Activated naive CD8-positive, alpha-beta T cell treated with anti-CD3 and anti-CD28 coated beads, Interleukin-2, amount 10 ng/mL, durations not matched to agents 7 days and 5 days (primary cell): ENCODE data around the gene NIT1. TPM values are rescaled to one million over a fixed set of nuclear protein-coding genes. Genes with fewer than 3 reads are reported as not detected.

Experiments used
- ATAC-seq: fragments of 150-1000 bp; cut with Tn5 transposase; one replicate; pipeline ENCODE4 v1.10.0; 2021; ENCODE audit warnings: low read depth, moderate library complexity
- POLR2A ChIA-PET: fragments of 350-600 bp; sonication (Branson Sonifier 250); formaldehyde crosslinking; loops from one replicate; lab custom pipeline; 2021; ENCODE audit warnings: antibody characterized with exemption; lab: Charles Lee
- DNase-seq: peaks from one replicate; pipeline ENCODE4 v3.0.0; 2021
- H3K27ac Mint-ChIP-seq: one replicate; pipeline ENCODE4 v1.8.0; 2022; ENCODE audit warnings: mild to moderate bottlenecking, mixed read lengths
- H3K27me3 Mint-ChIP-seq: one replicate; pipeline ENCODE4 v1.8.0; 2022; ENCODE audit warnings: mild to moderate bottlenecking, moderate library complexity, mixed read lengths
- H3K36me3 Mint-ChIP-seq: one replicate; pipeline ENCODE4 v1.8.0; 2021; ENCODE audit warnings: mild to moderate bottlenecking, mixed read lengths
- H3K4me1 Mint-ChIP-seq: one replicate; pipeline ENCODE4 v1.8.0; 2021; ENCODE audit warnings: mixed read lengths
- H3K4me3 Mint-ChIP-seq: one replicate; pipeline ENCODE4 v1.8.0; 2022; ENCODE audit warnings: mild to moderate bottlenecking, moderate library complexity, mixed read lengths
- H3K9me3 Mint-ChIP-seq: one replicate; pipeline ENCODE4 v1.8.0; 2021; ENCODE audit warnings: mixed read lengths
- total RNA-seq, 2 experiments: library from RNA; stranded (reverse); gene quantifications; one replicate each; pipeline ENCODE4 v1.2.3, GENCODE V29; 2021

NIT1 gene, protein sequence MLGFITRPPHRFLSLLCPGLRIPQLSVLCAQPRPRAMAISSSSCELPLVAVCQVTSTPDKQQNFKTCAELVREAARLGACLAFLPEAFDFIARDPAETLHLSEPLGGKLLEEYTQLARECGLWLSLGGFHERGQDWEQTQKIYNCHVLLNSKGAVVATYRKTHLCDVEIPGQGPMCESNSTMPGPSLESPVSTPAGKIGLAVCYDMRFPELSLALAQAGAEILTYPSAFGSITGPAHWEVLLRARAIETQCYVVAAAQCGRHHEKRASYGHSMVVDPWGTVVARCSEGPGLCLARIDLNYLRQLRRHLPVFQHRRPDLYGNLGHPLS
- total RNA-seq, result 10 to 100 TPM; 44.7 to 49.3 TPM

DNA sequence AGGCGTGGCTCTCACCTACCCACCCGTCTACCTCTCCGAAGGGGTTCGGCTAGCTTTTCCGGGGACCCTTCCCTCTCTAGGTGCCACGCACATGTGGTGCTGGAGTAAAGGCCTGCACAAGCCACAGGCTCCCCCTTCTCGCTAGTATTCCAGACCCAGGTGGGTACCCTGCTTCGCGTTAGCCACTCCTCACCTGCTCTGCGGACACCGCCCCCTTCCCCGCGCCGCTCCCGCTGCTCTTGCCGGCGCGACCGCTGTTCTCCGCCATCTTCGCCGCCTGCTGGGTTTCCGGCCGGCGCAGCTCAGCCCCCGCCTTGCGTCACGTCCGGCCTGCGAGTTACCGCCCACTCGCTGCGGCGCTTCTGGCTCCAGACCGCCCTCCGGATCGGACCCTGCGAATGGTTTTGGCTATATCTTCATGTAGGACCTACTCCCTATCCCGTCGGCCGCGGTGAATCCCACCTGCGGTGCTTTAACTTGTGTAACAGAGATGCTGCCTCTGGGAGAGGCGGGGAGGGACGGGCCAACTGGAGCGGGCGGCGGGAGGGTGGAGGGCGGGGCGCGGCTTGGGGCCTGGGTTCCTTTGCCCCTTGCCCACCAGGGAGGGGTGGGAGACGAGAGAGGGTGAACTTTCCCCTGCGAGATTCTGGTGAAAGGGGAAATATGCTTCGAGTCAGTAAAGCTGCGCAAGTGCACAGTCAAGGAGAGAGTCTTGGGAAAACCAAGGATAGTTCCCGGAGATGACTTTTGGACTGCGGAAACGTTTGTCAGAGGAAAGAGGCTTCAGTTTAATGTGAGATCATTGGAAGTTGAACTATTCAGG is at the start of gene NIT1, which contains the start of gene PFDN2:
Gene NIT1, plus strand, starts transcription at position 347 of the 823 bp plus-strand sequence. Its CDS starts 72 bp downstream, at position 419.
Gene PFDN2, minus strand, starts transcription at position 279 of the 823 bp plus-strand sequence. Its CDS starts 11 bp downstream, at position 268.
- peak; percentile 80 for ATAC-seq
- Mint-ChIP-seq H3K9me3 (no peaks in the 10 kb centered on the region), H3K36me3 (peaks cover 19% of the 10 kb centered on the region), H3K27me3 (no peaks in the 10 kb centered on the region), H3K4me3 (peak within 1 kb of the TSS; percentile 94), H3K27ac (peak within 1 kb of the TSS; percentile 89), H3K4me1 (peaks cover 45% of the 10 kb centered on the region)
- DNase-seq, result peak; percentile 90
- POLR2A ChIA-PET, result interaction anchor here (0.6 to 2.5 kb wide), 21 partner anchors 10 to 407 kb away, joined by 3 to 16 read pairs (median 4); partner anchors contain the start of genes ARHGAP30, CD48, F11R and KLHDC9

DNA sequence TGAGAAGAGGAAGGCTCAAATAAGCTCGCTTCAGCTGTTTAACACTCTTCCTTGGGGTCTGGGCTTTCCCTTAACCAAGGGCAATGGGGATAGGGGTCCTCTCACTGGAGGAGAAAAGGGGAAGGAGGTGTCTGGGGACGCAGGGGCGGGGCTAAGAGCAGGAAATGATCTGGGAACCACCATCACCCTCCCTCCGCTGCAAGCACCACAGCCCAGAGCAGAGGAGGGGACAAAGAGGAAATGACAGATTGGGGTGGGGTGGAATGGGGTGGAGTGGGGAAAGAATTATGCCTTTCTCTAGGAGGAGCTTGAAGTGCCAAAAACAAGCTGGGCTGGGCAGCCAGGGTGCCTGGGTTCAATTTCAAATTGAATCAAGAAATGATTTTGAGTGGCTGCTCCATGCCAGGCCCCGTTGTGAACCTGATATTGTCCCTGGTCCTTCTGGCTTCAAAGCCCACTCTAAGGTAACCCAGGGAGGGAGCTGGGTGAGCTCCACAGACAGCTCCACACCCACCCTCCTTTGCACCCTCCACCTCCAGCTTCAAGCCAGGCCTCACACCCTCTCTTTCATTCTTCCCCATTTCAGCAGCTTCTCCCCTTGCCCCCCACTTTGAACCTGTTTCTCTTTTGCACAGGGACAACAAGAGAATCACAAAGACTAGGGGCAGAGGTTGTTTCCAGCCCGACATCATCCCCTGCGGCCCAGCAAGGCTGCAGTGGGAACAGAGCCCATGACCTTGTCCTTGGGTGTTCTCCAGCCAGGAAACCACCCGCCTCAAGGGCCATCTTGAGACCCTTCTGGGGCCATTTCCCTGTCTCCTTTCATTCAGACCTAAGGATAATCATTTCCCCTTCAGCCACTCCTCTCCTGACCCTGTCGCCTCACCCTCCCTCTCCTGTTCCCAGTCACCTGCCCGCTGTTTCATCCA is 49.3 kb upstream of the NIT1 start:
- H3K36me3 Mint-ChIP-seq, result peaks cover 37% of the 10 kb centered on the region
- POLR2A ChIA-PET, result interaction anchor here (0.5 to 7.7 kb wide), 25 partner anchors 7 to 358 kb away, joined by 3 to 159 read pairs (median 4); partner anchors contain the start of genes CD48, DEDD, F11R and KLHDC9
- peaks cover 52% of the 10 kb centered on the region for H3K4me1 Mint-ChIP-seq
- H3K9me3 Mint-ChIP-seq, result no peaks in the 10 kb centered on the region
- ATAC-seq (peak; percentile 73), DNase-seq (peak; percentile 80)
- H3K27me3 Mint-ChIP-seq, result no peaks in the 10 kb centered on the region
- H3K4me3 Mint-ChIP-seq, result peak overlapping the region; percentile 100
- peak overlapping the region; percentile 100 for H3K27ac Mint-ChIP-seq

DNA sequence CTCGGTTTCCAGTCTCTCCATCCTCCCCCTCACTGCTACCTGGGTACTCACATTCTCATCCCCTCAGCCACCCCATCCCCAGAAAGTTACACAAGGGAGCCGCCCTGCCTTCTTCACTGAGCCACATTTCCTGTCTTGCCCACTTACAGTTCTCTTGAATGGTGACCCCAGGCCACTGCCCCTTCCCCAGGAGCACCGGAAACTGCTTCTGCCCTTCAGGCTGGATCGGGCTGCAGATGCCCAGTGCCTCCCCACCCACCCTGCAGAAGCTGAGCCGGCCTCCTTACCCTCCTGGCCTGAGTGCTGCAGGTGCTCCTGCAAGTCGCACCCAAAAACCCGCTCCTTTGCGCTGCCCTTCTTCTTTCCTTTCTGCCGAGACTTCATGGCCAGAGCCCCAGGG is 48.7 kb upstream of the NIT1 start:
- H3K4me1 Mint-ChIP-seq, result peaks cover 50% of the 10 kb centered on the region
- no peak for DNase-seq
- peaks cover 34% of the 10 kb centered on the region for H3K36me3 Mint-ChIP-seq
- no peaks in the 10 kb centered on the region for H3K27me3 Mint-ChIP-seq
- H3K9me3 Mint-ChIP-seq, result no peaks in the 10 kb centered on the region
- H3K27ac Mint-ChIP-seq, result peak overlapping the region; percentile 100
- H3K4me3 Mint-ChIP-seq, result peak overlapping the region; percentile 100
- POLR2A ChIA-PET, result interaction anchor here (0.5 to 7.7 kb wide), 24 partner anchors 8 to 360 kb away, joined by 3 to 159 read pairs (median 5); partner anchors contain the start of genes DEDD, F11R, KLHDC9 and NIT1
- ATAC-seq, result peak; percentile 1

DNA sequence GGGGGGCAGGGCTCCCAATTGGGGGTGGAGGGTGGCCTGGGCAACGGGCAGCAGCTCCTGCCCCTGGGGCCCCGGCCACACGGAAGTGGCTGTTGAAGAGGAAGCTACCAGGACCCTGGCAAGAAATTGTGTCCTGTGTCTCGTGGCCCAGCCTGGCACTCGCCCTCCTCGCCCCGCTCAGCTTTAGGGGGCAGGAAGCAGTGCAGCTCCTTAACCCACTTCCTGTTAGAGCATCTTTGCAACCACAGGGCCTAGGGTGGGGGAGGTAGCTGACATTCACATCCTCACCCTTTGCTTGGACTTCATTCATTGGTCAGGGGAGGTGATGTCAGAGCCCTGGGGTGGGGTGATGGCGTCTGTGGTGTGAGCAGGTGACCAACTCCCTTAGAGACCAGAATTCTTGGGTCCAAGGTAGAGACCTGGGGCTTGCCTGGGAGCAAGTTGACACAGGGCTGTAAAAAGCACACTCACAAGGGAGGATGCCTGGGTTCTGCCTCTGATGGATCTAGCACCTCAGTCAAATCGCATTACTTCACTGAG is 48.1 kb upstream of the NIT1 start, which contains the start of gene ARHGAP30:
Gene ARHGAP30, minus strand, starts transcription at position 161 of the 540 bp plus-strand sequence. CDS start 267 bp downstream, outside the sequence.
- DNase-seq (peak; percentile 78), ATAC-seq (peak; percentile 79)
- Mint-ChIP-seq H3K27ac (peak within 1 kb of the TSS; percentile 100), H3K9me3 (no peaks in the 10 kb centered on the region), H3K27me3 (no peaks in the 10 kb centered on the region), H3K4me3 (peak within 1 kb of the TSS; percentile 100), H3K36me3 (peaks cover 29% of the 10 kb centered on the region), H3K4me1 (peaks cover 47% of the 10 kb centered on the region)
- POLR2A ChIA-PET, result interaction anchor here (0.5 to 7.7 kb wide), 26 partner anchors 9 to 362 kb away, joined by 3 to 159 read pairs (median 5); partner anchors contain the start of genes DEDD, F11R, KLHDC9 and NIT1

DNA sequence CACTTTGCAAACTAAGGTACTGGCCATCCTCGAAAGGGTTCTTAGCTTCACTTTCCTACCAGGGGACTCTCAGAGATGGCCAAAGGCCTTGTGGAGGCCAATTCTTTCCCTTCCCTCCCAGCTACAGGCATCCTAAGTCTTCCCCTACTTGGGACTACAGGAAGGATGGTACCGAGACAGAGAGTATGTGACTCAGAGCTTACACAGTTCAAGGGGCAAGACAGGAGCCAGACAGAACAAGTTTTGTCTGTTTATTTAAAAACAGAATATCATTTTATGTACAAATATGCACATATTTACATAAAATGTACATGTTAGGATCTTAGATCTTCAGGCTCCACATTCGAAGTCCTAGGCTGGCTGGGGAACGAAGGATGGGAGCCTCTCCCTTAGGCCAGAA is 47.1 kb upstream of the NIT1 start:
- peak overlapping the region; percentile 100 for H3K27ac Mint-ChIP-seq
- DNase-seq (no peak), ATAC-seq (no peak)
- POLR2A ChIA-PET, result interaction anchor here (0.5 to 7.7 kb wide), 14 partner anchors 9 to 71 kb away, joined by 3 to 159 read pairs (median 6); partner anchors contain the start of genes F11R, KLHDC9, NIT1 and PFDN2
- peak overlapping the region; percentile 100 for H3K4me3 Mint-ChIP-seq
- H3K9me3 Mint-ChIP-seq, result no peaks in the 10 kb centered on the region
- H3K4me1 Mint-ChIP-seq, result peaks cover 44% of the 10 kb centered on the region
- no peaks in the 10 kb centered on the region for H3K27me3 Mint-ChIP-seq
- peaks cover 29% of the 10 kb centered on the region for H3K36me3 Mint-ChIP-seq

DNA sequence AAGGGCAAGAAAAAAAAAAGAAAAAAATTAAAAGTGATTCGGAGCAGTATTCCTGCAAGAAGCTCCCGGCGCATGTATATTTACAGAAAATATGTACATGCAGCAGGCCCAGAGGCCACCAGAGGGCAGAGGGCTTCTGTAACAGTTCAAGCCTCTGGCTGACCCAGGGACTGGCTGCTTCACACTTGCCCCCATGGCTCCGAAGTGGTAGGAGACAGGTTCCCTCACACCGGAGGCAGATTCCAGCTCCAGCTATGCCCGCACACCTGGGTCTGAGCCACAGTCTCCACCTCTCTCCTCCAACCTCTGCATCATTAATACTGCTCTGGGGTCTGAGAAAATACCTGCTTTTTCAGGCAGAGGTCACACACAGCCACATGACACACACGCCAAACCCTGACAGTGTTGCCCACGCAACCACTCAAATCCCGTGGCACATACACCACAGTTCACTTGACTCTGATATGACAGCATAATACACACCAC is 46.0 kb upstream of the NIT1 start:
- ATAC-seq (no peak), DNase-seq (peak; percentile 62)
- Mint-ChIP-seq H3K4me3 (no peak overlapping the region), H3K27me3 (no peaks in the 10 kb centered on the region), H3K9me3 (no peaks in the 10 kb centered on the region), H3K36me3 (peaks cover 20% of the 10 kb centered on the region), H3K4me1 (peaks cover 38% of the 10 kb centered on the region), H3K27ac (peak overlapping the region; percentile 74)
- POLR2A ChIA-PET, result interaction anchor here (0.8 to 7.7 kb wide), 7 partner anchors 10 to 70 kb away, joined by 3 to 159 read pairs (median 4); partner anchors contain the start of genes KLHDC9, NIT1, PFDN2 and USF1

DNA sequence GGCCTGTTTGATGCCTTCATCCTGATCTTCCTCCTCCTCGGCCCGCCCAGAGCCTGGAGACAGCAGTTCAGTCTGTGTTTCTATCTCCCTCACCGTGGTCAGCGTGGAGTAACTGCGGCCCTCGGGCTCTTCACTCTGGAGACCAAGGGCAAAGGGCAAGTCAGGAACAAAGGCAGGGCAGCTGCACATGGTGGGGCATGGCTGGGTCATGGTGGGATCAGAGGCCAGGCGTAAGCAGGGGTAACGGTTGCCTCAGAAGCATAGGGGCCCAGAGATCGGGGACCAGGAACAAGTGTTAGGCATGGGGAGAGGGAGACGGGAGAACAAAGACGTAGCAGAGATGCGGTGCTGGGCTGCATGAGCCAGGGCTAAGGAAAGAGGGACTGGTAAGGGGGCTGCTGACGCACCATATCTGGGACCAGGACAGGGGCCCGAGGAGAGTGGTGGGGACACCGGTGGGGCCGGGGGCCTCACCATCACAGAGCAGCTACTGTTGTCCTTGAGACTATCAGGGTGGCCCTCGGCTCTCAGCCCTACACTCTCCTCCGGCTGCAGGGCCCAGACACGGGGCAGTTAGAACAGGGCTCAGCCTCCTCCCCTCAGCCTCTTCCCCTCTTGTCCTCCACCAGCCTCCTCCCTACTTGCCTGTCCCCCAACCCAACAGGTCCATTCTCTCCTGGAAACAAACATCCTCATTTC is 45.0 kb upstream of the NIT1 start:
- Mint-ChIP-seq H3K27me3 (no peaks in the 10 kb centered on the region), H3K4me1 (peaks cover 33% of the 10 kb centered on the region), H3K9me3 (no peaks in the 10 kb centered on the region), H3K36me3 (peaks cover 13% of the 10 kb centered on the region), H3K4me3 (no peak overlapping the region), H3K27ac (peak overlapping the region; percentile 34)
- ATAC-seq, result no peak
- POLR2A ChIA-PET, result interaction anchor here (7.7 kb wide), 1 partner anchor 25 kb away, joined by 118 read pairs; the partner anchor contains the start of gene KLHDC9
- DNase-seq, result no peak

DNA sequence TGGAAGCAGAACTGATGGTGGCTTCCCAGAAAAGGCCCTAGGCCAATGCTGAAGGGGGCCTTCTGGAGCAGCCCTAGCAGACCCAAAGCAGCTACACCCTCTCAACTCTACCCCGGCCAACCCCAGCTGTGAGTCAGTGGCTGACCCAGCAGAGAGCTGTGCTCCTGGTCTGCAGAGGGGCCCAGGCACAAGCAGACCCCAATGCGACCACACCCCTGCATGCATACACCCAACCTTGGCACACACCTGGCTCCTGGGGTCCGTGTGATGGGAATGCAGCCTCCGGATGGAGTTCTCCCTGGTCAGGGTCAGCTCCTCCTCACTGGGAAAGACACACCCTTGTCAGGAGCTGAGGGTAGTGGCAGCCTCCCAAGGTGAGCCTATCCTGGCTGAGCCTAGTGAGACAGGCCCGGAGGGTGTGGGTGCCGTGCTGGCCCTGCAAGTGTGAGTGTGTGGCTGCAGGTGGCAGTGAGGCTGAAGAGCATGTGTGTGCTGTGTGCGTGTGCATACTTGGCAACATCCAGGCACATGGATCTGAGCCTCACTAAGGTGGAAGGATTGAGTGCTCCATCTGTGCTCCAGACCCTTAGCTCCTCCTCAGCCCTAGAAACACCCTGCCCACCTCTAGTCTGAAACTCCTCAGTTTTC is 44.3 kb upstream of the NIT1 start:
- H3K4me1 Mint-ChIP-seq, result peaks cover 33% of the 10 kb centered on the region
- no peak for ATAC-seq
- no peak overlapping the region for H3K4me3 Mint-ChIP-seq
- POLR2A ChIA-PET, result interaction anchor here (0.6 to 0.8 kb wide), 2 partner anchors 14 to 82 kb away, joined by 3 to 4 read pairs; no protein-coding TSS in a partner anchor
- H3K27me3 Mint-ChIP-seq, result no peaks in the 10 kb centered on the region
- no peak for DNase-seq
- H3K36me3 Mint-ChIP-seq, result peaks cover 8% of the 10 kb centered on the region
- peak overlapping the region; percentile 46 for H3K27ac Mint-ChIP-seq
- H3K9me3 Mint-ChIP-seq, result no peaks in the 10 kb centered on the region

DNA sequence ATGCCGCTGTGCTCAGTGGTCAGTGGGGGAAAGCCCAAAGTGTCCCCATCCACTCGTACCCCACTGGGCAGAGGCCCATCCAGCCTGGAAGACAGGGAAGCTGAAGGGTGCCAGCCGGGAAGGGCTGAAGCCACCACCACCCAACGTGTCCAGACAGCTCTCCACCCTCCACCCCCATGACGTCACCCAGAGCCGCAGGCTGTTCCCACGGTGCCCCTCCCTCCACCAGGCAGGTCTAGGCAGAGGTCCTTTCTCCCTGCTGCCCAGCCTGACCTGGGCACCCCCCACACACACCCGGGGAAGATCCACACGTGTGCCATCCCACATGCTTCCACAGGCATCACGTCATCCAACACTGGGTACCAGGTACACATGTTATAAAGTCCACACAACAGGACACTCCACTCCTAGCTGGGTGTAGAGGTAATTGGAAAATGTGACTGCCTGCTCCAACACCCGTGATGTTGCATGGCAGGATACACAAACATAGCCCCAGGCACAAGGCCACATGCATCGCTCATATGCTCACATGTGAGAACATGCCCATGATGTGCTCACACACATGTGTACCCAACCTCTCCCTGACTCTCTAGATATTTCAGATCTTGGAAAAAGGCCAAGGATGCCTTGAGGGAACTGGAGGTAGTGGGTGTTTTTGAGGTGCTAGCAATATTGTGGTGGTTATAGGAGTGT is 43.1 kb upstream of the NIT1 start:
- no peaks in the 10 kb centered on the region for H3K9me3 Mint-ChIP-seq
- DNase-seq (no peak), ATAC-seq (no peak)
- no peaks in the 10 kb centered on the region for H3K27me3 Mint-ChIP-seq
- POLR2A ChIA-PET, result interaction anchor here (0.6 kb wide), 1 partner anchor 19 kb away, joined by 3 read pairs; no protein-coding TSS in a partner anchor
- H3K4me3 Mint-ChIP-seq, result no peak overlapping the region
- H3K27ac Mint-ChIP-seq, result peak overlapping the region; percentile 46
- no peaks in the 10 kb centered on the region for H3K36me3 Mint-ChIP-seq
- peaks cover 33% of the 10 kb centered on the region for H3K4me1 Mint-ChIP-seq

DNA sequence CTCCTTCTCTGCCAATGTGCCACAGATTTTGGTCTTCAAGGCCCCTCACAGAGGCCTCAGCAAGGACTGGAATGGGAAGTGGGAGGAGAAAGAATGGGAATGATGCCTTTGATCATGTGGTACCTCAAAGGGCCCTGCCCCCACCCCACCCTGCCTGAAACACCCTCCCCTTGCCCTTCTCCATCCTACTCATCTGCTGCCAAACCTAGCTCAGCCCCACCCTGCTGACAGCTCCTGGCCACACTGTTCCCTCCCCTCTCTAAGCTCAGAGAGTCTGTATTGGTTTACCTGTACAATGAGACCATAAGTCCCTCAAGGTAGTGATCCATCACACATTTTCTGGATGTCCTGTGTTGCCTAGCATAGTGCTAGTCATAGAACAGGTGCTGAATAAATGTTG is 41.5 kb upstream of the NIT1 start:
- no peak for DNase-seq
- H3K9me3 Mint-ChIP-seq, result no peaks in the 10 kb centered on the region
- POLR2A ChIA-PET, result no interaction called here
- no peak overlapping the region for H3K4me3 Mint-ChIP-seq
- H3K4me1 Mint-ChIP-seq, result peaks cover 27% of the 10 kb centered on the region
- no peak for ATAC-seq
- H3K36me3 Mint-ChIP-seq, result no peaks in the 10 kb centered on the region
- H3K27me3 Mint-ChIP-seq, result no peaks in the 10 kb centered on the region
- H3K27ac Mint-ChIP-seq, result no peak overlapping the region
